T-helper 1 cell treated with Interleukin-12 subunit alpha and Interleukin-12 subunit beta and Interleukin-4 antibody, amounts not matched to agents 30 μg/mL and 1 μg/mL, for 36 hours (primary cell): Measurements from ENCODE around the gene SPDYE3.
"Not testable (repeated sequence)": the region's sequence is repeated elsewhere in the genome, so short reads cannot be mapped to it uniquely, and the experiment has no call there.

Source experiments
- H3K27ac Mint-ChIP-seq: one replicate; pipeline ENCODE4 v1.8.0; 2021; ENCODE audit warnings: mild to moderate bottlenecking, mixed read lengths
- H3K27me3 Mint-ChIP-seq: one replicate; pipeline ENCODE4 v1.8.0; 2021; ENCODE audit warnings: low read depth, mixed read lengths
- H3K36me3 Mint-ChIP-seq: one replicate; pipeline ENCODE4 v1.8.0; 2021; ENCODE audit warnings: low read depth, mixed read lengths
- H3K4me1 Mint-ChIP-seq: one replicate; pipeline ENCODE4 v1.8.0; 2021; ENCODE audit warnings: low read depth, mixed read lengths
- H3K4me3 Mint-ChIP-seq: one replicate; pipeline ENCODE4 v1.8.0; 2021; ENCODE audit warnings: mild to moderate bottlenecking, moderate library complexity, mixed read lengths
- H3K9me3 Mint-ChIP-seq: one replicate; pipeline ENCODE4 v1.8.0; 2021; ENCODE audit warnings: mixed read lengths

Gene SPDYE3

DNA sequence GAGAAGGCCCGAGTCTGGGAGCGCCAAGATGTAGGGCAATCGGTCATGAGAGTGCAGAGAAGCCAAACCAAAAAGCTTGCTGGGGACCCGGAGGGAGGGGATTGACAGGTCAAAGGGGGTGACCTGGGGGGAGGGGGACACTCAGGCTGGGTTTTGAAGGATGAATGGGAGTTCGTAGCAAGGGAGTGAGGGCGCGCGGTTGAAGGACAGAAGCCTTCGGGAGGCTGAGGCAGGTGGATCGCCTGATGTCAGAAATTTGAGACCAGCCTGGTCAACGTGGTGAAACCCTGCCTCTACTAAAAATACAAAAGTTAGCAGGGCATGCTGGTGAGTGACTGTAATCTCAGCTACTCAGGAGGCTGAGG lies 35.0 kb upstream of the SPDYE3 start:
- H3K4me1 Mint-ChIP-seq = peaks cover 14% of the 10 kb centered on the region
- peak overlapping the region; percentile 64 for H3K4me3 Mint-ChIP-seq
- not testable (repeated sequence) for H3K9me3 Mint-ChIP-seq, H3K27me3 Mint-ChIP-seq, H3K36me3 Mint-ChIP-seq
- peak overlapping the region; percentile 41 for H3K27ac Mint-ChIP-seq

- no peak overlapping the region for H3K4me3 Mint-ChIP-seq
- peak overlapping the region; percentile 11 for H3K27ac Mint-ChIP-seq
- H3K27me3 Mint-ChIP-seq = peaks cover 5% of the 10 kb centered on the region
- H3K4me1 Mint-ChIP-seq = peaks cover 14% of the 10 kb centered on the region
- peaks cover 2% of the 10 kb centered on the region for H3K36me3 Mint-ChIP-seq
- H3K9me3 Mint-ChIP-seq = no peaks in the 10 kb centered on the region
These were observed 32.4 kb upstream of the SPDYE3 start for GRCh38 chr7:100275120-100275519.

- not testable (repeated sequence) for H3K27ac Mint-ChIP-seq, H3K9me3 Mint-ChIP-seq, H3K4me3 Mint-ChIP-seq, H3K36me3 Mint-ChIP-seq, H3K27me3 Mint-ChIP-seq, H3K4me1 Mint-ChIP-seq
These were observed 31.4 kb upstream of the SPDYE3 start for GRCh38 chr7:100276126-100276525.

- H3K27ac Mint-ChIP-seq, H3K4me1 Mint-ChIP-seq, H3K36me3 Mint-ChIP-seq, H3K27me3 Mint-ChIP-seq, H3K4me3 Mint-ChIP-seq, H3K9me3 Mint-ChIP-seq: not testable (repeated sequence)
These were observed 25.4 kb upstream of the SPDYE3 start for GRCh38 chr7:100282069-100282608.

DNA sequence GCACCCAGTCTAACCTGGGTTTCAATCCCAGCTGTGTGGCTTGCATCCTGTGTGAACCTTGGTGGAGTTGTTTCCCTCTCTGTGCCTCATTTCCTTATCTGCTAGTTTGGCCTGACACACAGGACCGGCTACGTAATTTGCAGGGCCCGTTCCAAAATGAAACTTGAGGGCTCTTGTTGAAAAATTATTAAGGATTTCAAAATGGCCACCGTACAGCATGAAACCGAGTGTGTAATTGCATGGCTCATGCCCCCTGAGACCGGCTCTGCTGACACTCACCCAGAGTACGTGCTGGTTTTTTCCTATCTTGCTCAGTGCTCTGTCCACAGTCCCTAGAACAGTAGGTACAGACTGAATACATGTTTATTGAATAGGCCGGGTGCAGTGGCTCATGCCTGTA lies 24.4 kb upstream of the SPDYE3 start:
- not testable (repeated sequence) for H3K27ac Mint-ChIP-seq, H3K27me3 Mint-ChIP-seq, H3K4me1 Mint-ChIP-seq, H3K36me3 Mint-ChIP-seq, H3K4me3 Mint-ChIP-seq, H3K9me3 Mint-ChIP-seq

DNA sequence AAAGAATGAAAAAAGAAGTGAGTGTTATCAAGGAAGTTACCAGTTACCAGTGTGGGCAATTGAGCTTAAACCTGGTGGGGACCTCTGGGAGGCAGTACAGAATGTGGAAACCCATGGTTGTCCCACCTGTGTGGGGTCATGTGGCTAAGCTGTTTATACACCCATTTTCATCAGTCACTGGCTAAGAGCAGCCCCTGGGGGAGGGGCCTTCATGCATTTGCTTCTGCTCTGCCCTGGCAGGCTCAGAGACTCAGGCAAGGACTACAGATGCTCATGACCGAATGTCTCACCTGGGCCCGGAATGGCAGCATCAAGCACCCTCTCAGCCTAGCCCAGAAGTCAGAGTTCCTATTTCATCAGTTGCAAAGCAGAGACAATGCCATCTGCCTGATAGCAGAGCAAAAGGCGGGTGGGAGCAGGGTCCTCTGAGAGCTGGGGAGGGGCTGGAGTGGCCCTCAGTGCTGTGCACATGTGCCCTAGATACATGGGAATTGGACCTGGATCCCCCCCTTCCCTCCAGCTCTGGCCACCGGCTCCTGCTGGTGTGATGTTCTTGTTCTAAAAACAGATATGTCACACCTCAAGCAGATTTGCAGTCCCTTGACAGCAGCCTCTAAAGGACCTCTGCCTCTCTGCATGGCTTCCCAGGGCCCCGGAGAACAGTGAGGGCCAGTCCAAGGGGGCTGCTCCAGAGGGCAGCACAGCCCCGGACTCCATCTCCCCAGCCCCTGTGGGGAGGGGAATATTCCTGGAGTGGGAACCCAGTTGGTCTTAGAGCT lies 20.1 kb upstream of the SPDYE3 start:
- not testable (repeated sequence) for H3K9me3 Mint-ChIP-seq, H3K4me3 Mint-ChIP-seq, H3K36me3 Mint-ChIP-seq, H3K27me3 Mint-ChIP-seq, H3K27ac Mint-ChIP-seq, H3K4me1 Mint-ChIP-seq

GRCh38 chr7:100288258-100288657 lies 19.2 kb upstream of the SPDYE3 start:
- H3K4me1 Mint-ChIP-seq, H3K27me3 Mint-ChIP-seq, H3K4me3 Mint-ChIP-seq, H3K9me3 Mint-ChIP-seq, H3K27ac Mint-ChIP-seq, H3K36me3 Mint-ChIP-seq: not testable (repeated sequence)

- H3K36me3 Mint-ChIP-seq, H3K27me3 Mint-ChIP-seq, H3K9me3 Mint-ChIP-seq, H3K4me1 Mint-ChIP-seq, H3K4me3 Mint-ChIP-seq, H3K27ac Mint-ChIP-seq: not testable (repeated sequence)
These were observed 15.3 kb upstream of the SPDYE3 start for GRCh38 chr7:100292162-100292561.

- not testable (repeated sequence) for H3K36me3 Mint-ChIP-seq, H3K4me3 Mint-ChIP-seq, H3K4me1 Mint-ChIP-seq, H3K9me3 Mint-ChIP-seq, H3K27me3 Mint-ChIP-seq, H3K27ac Mint-ChIP-seq
These were observed 12.2 kb upstream of the SPDYE3 start for GRCh38 chr7:100295269-100295668.

- H3K27ac Mint-ChIP-seq, H3K4me1 Mint-ChIP-seq, H3K36me3 Mint-ChIP-seq, H3K27me3 Mint-ChIP-seq, H3K9me3 Mint-ChIP-seq, H3K4me3 Mint-ChIP-seq: not testable (repeated sequence)
These were observed 9.5 kb upstream of the SPDYE3 start for GRCh38 chr7:100297852-100298631.

GRCh38 chr7:100298632-100298895 lies 8.9 kb upstream of the SPDYE3 start:
- H3K4me1 Mint-ChIP-seq, H3K36me3 Mint-ChIP-seq, H3K27ac Mint-ChIP-seq, H3K27me3 Mint-ChIP-seq, H3K4me3 Mint-ChIP-seq, H3K9me3 Mint-ChIP-seq: not testable (repeated sequence)

GRCh38 chr7:100304526-100304925 lies 3.0 kb upstream of the SPDYE3 start:
- H3K27ac Mint-ChIP-seq = not testable (repeated sequence)

GRCh38 chr7:100318329-100318728 lies 10.8 kb downstream of the SPDYE3 start:
- H3K27me3 Mint-ChIP-seq = not testable (repeated sequence)
- H3K4me3 Mint-ChIP-seq = peak overlapping the region; percentile 51

More at GRCh38 chr7:100304526-100304925, 3.0 kb upstream of the SPDYE3 start:
- H3K4me1 Mint-ChIP-seq, H3K4me3 Mint-ChIP-seq, H3K27me3 Mint-ChIP-seq, H3K9me3 Mint-ChIP-seq, H3K36me3 Mint-ChIP-seq: not testable (repeated sequence)

GRCh38 chr7:100321648-100322047 lies 14.1 kb downstream of the SPDYE3 start:
- H3K9me3 Mint-ChIP-seq, H3K27me3 Mint-ChIP-seq, H3K4me1 Mint-ChIP-seq, H3K27ac Mint-ChIP-seq, H3K4me3 Mint-ChIP-seq: not testable (repeated sequence)
- H3K36me3 Mint-ChIP-seq = peaks cover 17% of the 10 kb centered on the region

More at GRCh38 chr7:100318329-100318728, 10.8 kb downstream of the SPDYE3 start:
- not testable (repeated sequence) for H3K36me3 Mint-ChIP-seq, H3K27ac Mint-ChIP-seq, H3K4me1 Mint-ChIP-seq, H3K9me3 Mint-ChIP-seq

DNA sequence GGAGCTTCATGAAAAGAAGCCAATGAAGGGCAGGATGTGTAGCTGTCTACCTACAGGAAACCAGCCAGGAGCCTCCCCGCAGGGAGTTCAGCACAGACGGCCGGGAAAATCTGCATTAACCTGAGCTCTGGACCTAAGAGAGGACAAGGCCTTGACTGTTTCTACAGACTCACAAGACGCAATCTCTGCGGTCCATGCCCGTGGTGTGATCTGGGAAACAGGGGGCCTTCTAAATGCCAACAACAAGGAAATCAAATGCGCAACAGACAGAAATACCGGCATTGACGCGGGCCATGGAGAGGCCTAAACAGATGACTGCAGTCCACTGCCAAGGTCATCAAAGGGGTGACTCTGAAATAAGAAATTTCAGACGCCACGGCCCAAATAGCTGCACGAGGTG lies 16.7 kb downstream of the SPDYE3 start:
- H3K27me3 Mint-ChIP-seq, H3K4me3 Mint-ChIP-seq: not testable (repeated sequence)

More for the DNA sequence above, 16.7 kb downstream of the SPDYE3 start:
- not testable (repeated sequence) for H3K4me1 Mint-ChIP-seq, H3K9me3 Mint-ChIP-seq, H3K27ac Mint-ChIP-seq
- peaks cover 16% of the 10 kb centered on the region for H3K36me3 Mint-ChIP-seq
